Neural cell (in vitro differentiated cells): ENCODE results near the gene FILIP1L.

Experiments used
- EP300 ChIP-seq: fragments of 450-650 bp; conservative IDR thresholded peaks from 2 replicates; pipeline ENCODE4 v1.6.1; 2014; ENCODE audit warnings: antibody characterized with exemption, mild to moderate bottlenecking, moderate library complexity; ENCODE audit not compliant: poor library complexity, severe bottlenecking
- EZH2 ChIP-seq: fragments of 200-600, 300-800 bp; shearing (Covaris generic), sonication (generic); IDR thresholded peaks from 2 replicates; pipeline ENCODE4 v1.6.1; 2014; ENCODE audit warnings: antibody characterized with exemption, low read length, borderline replicate concordance, mild to moderate bottlenecking; ENCODE audit not compliant: insufficient read depth, poor library complexity, severe bottlenecking
- MXI1 ChIP-seq: fragments of 450-650 bp; conservative IDR thresholded peaks from 2 replicates; pipeline ENCODE4 v1.6.1; 2014; ENCODE audit warnings: antibody characterized with exemption, mild to moderate bottlenecking; ENCODE audit not compliant: poor library complexity, severe bottlenecking
- POLR2AphosphoS5 ChIP-seq: IDR thresholded peaks from 2 replicates; pipeline ENCODE4 v1.6.1; 2012
- RAD21 ChIP-seq: fragments of 450-650 bp; conservative IDR thresholded peaks from 2 replicates; pipeline ENCODE4 v1.6.1; 2014; ENCODE audit warnings: antibody characterized with exemption, mild to moderate bottlenecking, moderate library complexity
- SMC3 ChIP-seq: fragments of 450-650 bp; conservative IDR thresholded peaks from 2 replicates; pipeline ENCODE4 v1.6.1; 2014; ENCODE audit warnings: antibody characterized with exemption, mild to moderate bottlenecking, moderate library complexity; ENCODE audit not compliant: poor library complexity
- TAF1 ChIP-seq: IDR thresholded peaks from 2 replicates; pipeline ENCODE4 v1.6.1; 2012; ENCODE audit warnings: low read depth
- TF ChIP-seq, protein P1 (sequence below): fragments of 450-650 bp; IDR thresholded peaks from 2 replicates; pipeline ENCODE4 v1.5.1; 2014; ENCODE audit warnings: antibody characterized with exemption, mild to moderate bottlenecking, moderate library complexity; ENCODE audit not compliant: poor library complexity, severe bottlenecking
- TF ChIP-seq, protein P2 (sequence below): IDR thresholded peaks from 2 replicates; pipeline ENCODE4 v1.6.1; 2012; ENCODE audit warnings: borderline replicate concordance

DNA sequence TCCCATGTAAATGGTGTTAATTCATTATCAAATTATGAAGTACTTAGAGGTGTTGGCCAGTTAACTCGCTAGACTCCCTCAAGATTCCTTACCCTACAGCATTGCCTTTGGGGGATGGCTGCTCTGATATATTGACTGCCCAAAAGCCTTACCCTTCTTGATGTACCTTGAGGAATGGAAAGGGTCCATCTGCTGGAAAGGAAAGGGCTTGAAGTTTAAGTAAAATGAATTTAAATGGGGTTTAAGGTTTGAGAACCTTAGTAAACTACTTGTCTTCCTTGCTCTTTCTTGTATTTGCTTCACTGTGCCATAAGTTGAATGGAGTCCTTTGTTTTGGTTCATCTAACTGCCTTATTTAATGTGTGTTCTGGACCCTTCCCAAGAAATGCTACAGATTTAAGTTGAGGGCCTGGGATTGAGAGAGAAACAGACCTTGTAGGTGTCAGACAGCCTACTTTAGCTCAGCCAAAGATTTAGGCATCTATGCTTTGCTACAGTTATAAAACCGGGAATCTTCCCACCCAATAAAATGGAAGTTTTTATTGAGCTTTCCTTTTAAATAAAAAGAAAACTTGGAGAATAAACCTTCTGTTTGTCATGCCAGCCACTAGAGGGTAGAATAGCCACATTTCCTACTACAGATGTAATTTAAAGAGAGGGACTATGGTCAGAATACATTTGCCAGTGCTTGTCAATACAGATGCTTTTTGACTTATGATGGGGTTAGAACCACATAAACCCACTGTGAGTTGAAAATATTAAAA, 271.3 kb downstream of the FILIP1L start:
- TF ChIP-seq, protein P1, sequence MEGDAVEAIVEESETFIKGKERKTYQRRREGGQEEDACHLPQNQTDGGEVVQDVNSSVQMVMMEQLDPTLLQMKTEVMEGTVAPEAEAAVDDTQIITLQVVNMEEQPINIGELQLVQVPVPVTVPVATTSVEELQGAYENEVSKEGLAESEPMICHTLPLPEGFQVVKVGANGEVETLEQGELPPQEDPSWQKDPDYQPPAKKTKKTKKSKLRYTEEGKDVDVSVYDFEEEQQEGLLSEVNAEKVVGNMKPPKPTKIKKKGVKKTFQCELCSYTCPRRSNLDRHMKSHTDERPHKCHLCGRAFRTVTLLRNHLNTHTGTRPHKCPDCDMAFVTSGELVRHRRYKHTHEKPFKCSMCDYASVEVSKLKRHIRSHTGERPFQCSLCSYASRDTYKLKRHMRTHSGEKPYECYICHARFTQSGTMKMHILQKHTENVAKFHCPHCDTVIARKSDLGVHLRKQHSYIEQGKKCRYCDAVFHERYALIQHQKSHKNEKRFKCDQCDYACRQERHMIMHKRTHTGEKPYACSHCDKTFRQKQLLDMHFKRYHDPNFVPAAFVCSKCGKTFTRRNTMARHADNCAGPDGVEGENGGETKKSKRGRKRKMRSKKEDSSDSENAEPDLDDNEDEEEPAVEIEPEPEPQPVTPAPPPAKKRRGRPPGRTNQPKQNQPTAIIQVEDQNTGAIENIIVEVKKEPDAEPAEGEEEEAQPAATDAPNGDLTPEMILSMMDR, result peak; percentile 84
- TF ChIP-seq EZH2 (no peak), RAD21 (peak; percentile 85), POLR2AphosphoS5 (no peak), EP300 (no peak), TAF1 (no peak), SMC3 (peak; percentile 86), MXI1 (no peak)
- TF ChIP-seq, protein P2, sequence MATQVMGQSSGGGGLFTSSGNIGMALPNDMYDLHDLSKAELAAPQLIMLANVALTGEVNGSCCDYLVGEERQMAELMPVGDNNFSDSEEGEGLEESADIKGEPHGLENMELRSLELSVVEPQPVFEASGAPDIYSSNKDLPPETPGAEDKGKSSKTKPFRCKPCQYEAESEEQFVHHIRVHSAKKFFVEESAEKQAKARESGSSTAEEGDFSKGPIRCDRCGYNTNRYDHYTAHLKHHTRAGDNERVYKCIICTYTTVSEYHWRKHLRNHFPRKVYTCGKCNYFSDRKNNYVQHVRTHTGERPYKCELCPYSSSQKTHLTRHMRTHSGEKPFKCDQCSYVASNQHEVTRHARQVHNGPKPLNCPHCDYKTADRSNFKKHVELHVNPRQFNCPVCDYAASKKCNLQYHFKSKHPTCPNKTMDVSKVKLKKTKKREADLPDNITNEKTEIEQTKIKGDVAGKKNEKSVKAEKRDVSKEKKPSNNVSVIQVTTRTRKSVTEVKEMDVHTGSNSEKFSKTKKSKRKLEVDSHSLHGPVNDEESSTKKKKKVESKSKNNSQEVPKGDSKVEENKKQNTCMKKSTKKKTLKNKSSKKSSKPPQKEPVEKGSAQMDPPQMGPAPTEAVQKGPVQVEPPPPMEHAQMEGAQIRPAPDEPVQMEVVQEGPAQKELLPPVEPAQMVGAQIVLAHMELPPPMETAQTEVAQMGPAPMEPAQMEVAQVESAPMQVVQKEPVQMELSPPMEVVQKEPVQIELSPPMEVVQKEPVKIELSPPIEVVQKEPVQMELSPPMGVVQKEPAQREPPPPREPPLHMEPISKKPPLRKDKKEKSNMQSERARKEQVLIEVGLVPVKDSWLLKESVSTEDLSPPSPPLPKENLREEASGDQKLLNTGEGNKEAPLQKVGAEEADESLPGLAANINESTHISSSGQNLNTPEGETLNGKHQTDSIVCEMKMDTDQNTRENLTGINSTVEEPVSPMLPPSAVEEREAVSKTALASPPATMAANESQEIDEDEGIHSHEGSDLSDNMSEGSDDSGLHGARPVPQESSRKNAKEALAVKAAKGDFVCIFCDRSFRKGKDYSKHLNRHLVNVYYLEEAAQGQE, result no peak
